PFSK-1 (cell line): Measurements from ENCODE around the gene HARS2.

ENCODE experiments used
- FOXP2 ChIP-seq: optimal IDR thresholded peaks from 2 replicates; pipeline ENCODE3; 2011; ENCODE audit warnings: borderline replicate concordance, control low read depth, inconsistent platforms; ENCODE audit not compliant: insufficient read depth; ENCODE audit errors: extremely low read length, extremely low read depth
- POLR2AphosphoS5 ChIP-seq: IDR thresholded peaks from 2 replicates; pipeline ENCODE4 v1.6.1; 2012; ENCODE audit warnings: low read depth, mild to moderate bottlenecking, control low read depth, low read length, moderate library complexity
- REST ChIP-seq, 2 experiments: IDR thresholded peaks; 2 replicates each; pipeline versions ENCODE4 v1.6.1 to v1.8.0; 2011 to 2012; ENCODE audit warnings: low read depth in 2 of 2, low read length in 2 of 2, control low read depth in 1 of 2, inconsistent platforms in 1 of 2, mild to moderate bottlenecking in 1 of 2, moderate library complexity in 1 of 2; ENCODE audit not compliant: insufficient read depth in 1 of 2
- SIN3A ChIP-seq: IDR thresholded peaks from 2 replicates; pipeline ENCODE4 v1.6.1; 2012; ENCODE audit warnings: mild to moderate bottlenecking, low read length, moderate library complexity, borderline replicate concordance; ENCODE audit not compliant: insufficient read depth
- TAF1 ChIP-seq: IDR thresholded peaks from 2 replicates; pipeline ENCODE4 v1.6.1; 2012; ENCODE audit warnings: low read length, control low read depth, borderline replicate concordance; ENCODE audit not compliant: insufficient read depth

Gene HARS2

GRCh38 chr5:140673187-140673976 is 17.9 kb upstream of the HARS2 start, which contains the start of gene DND1:
Gene DND1, minus strand, starts transcription at chr5:140673576. Its CDS starts 34 bp downstream, at chr5:140673542.
- TF ChIP-seq POLR2AphosphoS5 (peak; percentile 40; the same call in 1 of the 2 replicates), REST (IDR thresholded peaks at IDR 0.05; ENCODE audit: insufficient read depth in 1 of 2, low read depth in 2 of 2, low read length in 2 of 2) (no peak)

- no peak for TF ChIP-seq SIN3A
- TF ChIP-seq FOXP2, result no peak
- no peak for TF ChIP-seq REST (IDR thresholded peaks at IDR 0.05; ENCODE audit: insufficient read depth in 1 of 2, low read depth in 2 of 2, low read length in 2 of 2)
- no peak for TF ChIP-seq POLR2AphosphoS5
- TF ChIP-seq TAF1, result no peak
These were observed 17.0 kb upstream of the HARS2 start for GRCh38 chr5:140674211-140674610.

- TF ChIP-seq FOXP2, result no peak
- no peak for TF ChIP-seq TAF1
- no peak for TF ChIP-seq SIN3A
These were observed 16.6 kb upstream of the HARS2 start for GRCh38 chr5:140674629-140675028.

- no peak for TF ChIP-seq TAF1
- no peak for TF ChIP-seq FOXP2
- TF ChIP-seq POLR2AphosphoS5, result no peak
- no peak for TF ChIP-seq REST (IDR thresholded peaks at IDR 0.05; ENCODE audit: insufficient read depth in 1 of 2, low read depth in 2 of 2, low read length in 2 of 2)
- TF ChIP-seq SIN3A, result no peak
These were observed 13.3 kb upstream of the HARS2 start for GRCh38 chr5:140677947-140678346.

GRCh38 chr5:140678993-140679392 is 12.3 kb upstream of the HARS2 start:
- TF ChIP-seq SIN3A (no peak), TAF1 (no peak), FOXP2 (no peak), POLR2AphosphoS5 (no peak), REST (IDR thresholded peaks at IDR 0.05; ENCODE audit: insufficient read depth in 1 of 2, low read depth in 2 of 2, low read length in 2 of 2) (no peak)
